ENCODE results near the gene CCDC92.

GRCh38 chr12:124020514-124020949 lies 47.9 kb upstream of the CCDC92 start:
- no peak for TF ChIP-seq POLR2AphosphoS5 (IDR thresholded peaks at IDR 0.05; ENCODE audit: borderline replicate concordance, low read depth, low read length)
- TF ChIP-seq EZH2 (IDR thresholded peaks at IDR 0.05), result no peak
- TF ChIP-seq FOXP2 (optimal IDR thresholded peaks at IDR 0.05; ENCODE audit: control extremely low read depth, extremely low read length, insufficient read depth), result no peak

Data from SK-N-MC (cell line).